Fibroblast of pulmonary artery (primary cell): ENCODE results near the gene PPP1R13B.

Experiments
- DNase-seq: peaks from one replicate; pipeline ENCODE4 v3.0.0-alpha.2; 2010; ENCODE audit warnings: low read depth
- H3K4me3 ChIP-seq: replicated peaks from 2 replicates; pipeline ENCODE4 v1.5.1; 2011; ENCODE audit warnings: low read depth, mild to moderate bottlenecking, control low read depth, low read length, moderate library complexity
- TF ChIP-seq, protein P1 (sequence below): IDR thresholded peaks from 2 replicates; pipeline ENCODE4 v1.5.1; 2011; ENCODE audit warnings: mild to moderate bottlenecking, control low read depth, low read length, inconsistent platforms; ENCODE audit errors: missing control alignments

Gene PPP1R13B

GRCh38 chr14:103738166-103738565, 109.2 kb downstream of the PPP1R13B start:
- no peak overlapping the region for H3K4me3 ChIP-seq
- DNase-seq = no peak

DNA sequence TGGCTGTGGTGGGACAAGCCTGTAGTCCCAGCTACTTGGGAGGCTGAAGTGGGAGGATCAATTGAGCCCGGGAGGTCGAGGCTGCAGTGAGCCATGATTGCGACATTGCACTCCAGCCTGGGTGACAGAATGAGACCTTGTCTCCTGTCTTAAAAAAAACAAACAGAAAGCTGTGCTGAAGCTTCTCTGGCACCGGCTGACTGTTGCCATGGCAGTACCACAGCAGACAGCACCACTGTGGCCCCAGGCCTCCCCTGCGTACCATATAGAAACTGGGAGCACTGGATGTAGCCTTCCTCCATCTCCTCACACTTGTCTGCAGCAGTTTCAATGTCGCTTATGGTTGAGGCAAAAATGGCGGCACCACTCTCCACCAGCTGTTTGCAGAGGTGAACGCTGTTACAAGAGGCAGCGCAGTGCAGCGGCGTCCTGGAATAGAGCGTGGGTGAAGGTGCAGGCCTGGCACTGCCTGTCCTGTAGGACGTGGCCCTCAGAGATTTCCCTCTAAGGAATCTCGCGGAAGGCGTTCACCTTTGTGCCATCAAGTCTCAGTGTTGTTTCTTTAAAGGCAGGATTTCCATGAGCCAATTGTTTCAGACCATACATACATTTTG, 109.8 kb downstream of the PPP1R13B start:
- no peak overlapping the region for H3K4me3 ChIP-seq
- DNase-seq = no peak
- TF ChIP-seq, protein P1, sequence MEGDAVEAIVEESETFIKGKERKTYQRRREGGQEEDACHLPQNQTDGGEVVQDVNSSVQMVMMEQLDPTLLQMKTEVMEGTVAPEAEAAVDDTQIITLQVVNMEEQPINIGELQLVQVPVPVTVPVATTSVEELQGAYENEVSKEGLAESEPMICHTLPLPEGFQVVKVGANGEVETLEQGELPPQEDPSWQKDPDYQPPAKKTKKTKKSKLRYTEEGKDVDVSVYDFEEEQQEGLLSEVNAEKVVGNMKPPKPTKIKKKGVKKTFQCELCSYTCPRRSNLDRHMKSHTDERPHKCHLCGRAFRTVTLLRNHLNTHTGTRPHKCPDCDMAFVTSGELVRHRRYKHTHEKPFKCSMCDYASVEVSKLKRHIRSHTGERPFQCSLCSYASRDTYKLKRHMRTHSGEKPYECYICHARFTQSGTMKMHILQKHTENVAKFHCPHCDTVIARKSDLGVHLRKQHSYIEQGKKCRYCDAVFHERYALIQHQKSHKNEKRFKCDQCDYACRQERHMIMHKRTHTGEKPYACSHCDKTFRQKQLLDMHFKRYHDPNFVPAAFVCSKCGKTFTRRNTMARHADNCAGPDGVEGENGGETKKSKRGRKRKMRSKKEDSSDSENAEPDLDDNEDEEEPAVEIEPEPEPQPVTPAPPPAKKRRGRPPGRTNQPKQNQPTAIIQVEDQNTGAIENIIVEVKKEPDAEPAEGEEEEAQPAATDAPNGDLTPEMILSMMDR = no peak

More at GRCh38 chr14:103738166-103738565, 109.2 kb downstream of the PPP1R13B start:
- TF ChIP-seq, protein P1 = no peak

DNA sequence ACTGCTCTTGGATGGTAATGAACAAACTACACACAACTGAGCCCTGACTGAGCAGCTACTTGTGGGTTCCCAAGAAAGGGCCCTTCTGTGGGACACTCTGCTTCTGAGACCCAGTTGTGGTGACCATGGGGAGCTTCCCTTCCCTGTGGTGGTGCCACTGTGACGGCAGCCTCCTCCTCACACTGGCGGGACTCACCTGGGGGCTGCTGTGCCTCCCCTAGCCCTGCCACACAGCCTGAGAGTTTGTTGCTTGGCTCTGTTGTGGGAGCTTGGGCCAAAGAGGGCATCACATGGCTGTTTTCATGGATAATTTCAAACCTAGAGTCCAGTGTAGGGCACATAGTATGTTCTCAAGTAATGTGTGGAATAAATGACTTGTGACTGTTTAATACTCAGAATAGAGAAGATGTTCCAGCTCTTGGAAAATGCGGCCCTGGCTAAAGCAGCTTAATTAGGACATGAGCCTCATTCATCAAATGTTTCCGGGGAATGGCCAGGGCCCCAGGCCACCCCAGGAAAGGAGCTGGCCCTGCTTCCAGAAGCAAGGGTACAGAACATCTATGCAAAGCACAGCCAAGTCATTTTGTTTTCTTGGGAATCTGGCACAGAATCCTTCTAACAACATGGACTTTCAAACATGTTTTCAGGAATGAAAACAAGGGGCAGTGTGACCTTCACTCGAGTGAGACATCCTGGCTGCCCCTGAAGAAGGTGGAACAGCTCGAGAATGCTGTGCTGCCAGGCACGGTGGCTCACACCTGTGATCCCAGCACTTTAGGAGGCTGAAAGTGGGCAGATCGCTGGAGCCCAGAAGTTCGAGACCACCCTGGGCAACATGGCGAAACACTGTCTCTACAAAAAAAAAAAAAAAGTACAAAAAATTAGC, 110.6 kb downstream of the PPP1R13B start:
- no peak for DNase-seq
- no peak overlapping the region for H3K4me3 ChIP-seq
- TF ChIP-seq, protein P1 = no peak

DNA sequence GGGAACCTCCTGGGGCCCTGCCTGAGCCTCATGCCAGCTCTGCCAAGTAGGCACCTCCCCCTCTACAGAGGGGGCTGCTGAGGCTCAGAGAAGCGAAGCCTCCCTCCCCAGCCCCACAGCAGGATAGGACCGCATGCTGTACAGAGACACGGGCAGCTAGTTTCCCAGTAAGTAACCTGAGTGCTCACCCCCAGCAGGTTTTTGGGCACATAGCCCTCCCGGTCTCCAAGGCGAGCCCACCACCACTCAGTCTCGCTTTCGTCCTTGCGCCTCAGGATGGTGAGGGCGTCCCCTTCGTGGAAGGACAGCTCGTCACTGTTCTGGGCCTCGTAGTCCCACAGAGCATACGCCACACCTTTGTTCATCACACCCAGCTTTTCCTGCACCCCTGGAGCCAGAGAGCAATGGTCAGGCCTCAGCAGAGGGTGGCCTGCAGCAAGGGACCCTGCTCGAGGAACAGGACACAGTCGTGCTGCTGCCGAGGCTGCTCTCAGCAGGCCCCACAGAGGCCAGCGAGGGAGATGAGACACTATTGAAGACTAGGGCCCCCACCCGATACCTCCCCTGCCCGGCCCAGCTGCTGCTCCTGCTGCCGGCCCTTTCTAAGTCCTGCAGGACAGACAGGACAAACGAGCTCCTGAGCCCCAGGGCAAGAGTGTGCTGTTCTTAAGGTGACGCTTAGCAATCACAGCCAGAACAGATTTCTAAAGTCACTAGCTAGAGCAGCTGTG, 111.4 kb downstream of the PPP1R13B start:
- TF ChIP-seq, protein P1 = no peak
- H3K4me3 ChIP-seq = no peak overlapping the region
- DNase-seq = no peak

- no peak for DNase-seq
- no peak overlapping the region for H3K4me3 ChIP-seq
- TF ChIP-seq, protein P1 = no peak
Measured at GRCh38 chr14:103735439-103735814, 111.9 kb downstream of the PPP1R13B start.

DNA sequence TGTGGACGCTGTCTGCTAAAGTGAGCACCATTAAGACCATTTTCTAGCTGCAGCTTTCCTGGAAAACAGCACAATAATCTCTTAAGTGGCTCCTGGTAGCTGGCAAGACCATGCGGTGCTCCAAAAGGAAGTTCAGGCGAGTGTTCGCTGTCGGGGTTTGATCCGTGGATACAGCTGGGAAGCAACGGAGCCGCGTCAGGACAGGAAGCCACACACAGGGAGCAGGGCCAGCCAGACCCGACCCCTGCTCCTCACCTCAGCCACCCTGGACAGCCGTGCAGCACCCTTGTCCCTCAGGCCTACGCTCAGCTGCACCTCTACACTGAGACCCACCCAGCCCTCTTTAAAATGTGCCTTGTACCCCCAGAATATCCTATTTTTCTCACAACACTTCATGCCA, 112.4 kb downstream of the PPP1R13B start:
- TF ChIP-seq, protein P1 = no peak
- DNase-seq = no peak
- H3K4me3 ChIP-seq = no peak overlapping the region
